LNCAP (cell line): ENCODE data around the gene TMPRSS11A.
A peak's percentile ranks its signal among the peaks of the same experiment; 100 is the strongest.

Experiments
- TF ChIP-seq, protein P1 (sequence below): fragments of 450-650 bp; IDR thresholded peaks from 2 replicates; pipeline ENCODE4 v1.5.1; 2017; ENCODE audit warnings: mild to moderate bottlenecking

TMPRSS11A gene

DNA sequence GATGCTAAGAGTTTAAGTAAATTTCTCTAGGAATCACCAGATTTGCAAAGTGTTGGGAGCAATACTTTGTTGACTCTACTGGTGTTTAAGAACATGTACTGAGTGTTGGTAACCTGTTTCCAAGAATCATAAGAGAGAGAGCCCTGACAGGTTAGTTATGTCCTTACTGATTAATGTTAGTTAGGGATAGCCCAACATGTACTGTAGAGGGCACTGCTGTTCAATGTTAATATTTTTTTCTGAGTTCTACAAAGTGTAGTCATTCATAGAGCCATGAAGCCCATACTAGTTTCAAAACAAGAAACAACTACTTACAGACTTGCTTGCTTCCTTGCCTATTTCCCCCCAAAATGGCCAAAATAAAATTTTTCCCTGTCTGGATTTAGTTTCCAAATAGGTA is 91.4 kb downstream of the TMPRSS11A start:
- TF ChIP-seq, protein P1, sequence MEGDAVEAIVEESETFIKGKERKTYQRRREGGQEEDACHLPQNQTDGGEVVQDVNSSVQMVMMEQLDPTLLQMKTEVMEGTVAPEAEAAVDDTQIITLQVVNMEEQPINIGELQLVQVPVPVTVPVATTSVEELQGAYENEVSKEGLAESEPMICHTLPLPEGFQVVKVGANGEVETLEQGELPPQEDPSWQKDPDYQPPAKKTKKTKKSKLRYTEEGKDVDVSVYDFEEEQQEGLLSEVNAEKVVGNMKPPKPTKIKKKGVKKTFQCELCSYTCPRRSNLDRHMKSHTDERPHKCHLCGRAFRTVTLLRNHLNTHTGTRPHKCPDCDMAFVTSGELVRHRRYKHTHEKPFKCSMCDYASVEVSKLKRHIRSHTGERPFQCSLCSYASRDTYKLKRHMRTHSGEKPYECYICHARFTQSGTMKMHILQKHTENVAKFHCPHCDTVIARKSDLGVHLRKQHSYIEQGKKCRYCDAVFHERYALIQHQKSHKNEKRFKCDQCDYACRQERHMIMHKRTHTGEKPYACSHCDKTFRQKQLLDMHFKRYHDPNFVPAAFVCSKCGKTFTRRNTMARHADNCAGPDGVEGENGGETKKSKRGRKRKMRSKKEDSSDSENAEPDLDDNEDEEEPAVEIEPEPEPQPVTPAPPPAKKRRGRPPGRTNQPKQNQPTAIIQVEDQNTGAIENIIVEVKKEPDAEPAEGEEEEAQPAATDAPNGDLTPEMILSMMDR = peak; percentile 68

DNA sequence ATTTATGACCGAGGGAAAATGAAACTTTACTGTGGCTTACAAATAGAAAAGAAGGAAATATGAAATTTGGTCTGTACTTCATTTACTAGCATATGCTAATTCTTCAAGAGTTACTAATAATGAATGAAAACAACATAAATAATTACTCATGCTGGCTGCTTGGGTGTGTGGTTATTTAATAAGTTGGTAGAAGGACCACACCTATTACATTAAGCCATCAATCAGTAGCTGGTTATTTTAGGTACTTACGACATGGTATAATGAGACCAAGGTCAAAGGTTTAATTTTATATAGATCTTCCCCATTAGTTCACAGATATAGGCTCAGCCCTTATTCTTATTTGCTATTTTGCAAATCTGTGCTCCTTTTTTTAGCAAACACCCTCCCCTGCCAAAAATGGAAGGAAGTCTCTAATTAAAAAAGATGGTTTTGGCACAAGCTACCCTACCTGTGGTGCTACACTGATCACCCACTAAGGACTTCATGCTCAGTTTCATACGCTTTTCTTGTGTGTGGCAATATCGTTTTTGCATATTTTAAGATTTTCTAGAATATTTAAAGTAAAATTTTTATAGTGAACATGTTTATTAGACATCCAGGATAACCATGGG is 93.6 kb downstream of the TMPRSS11A start:
- TF ChIP-seq, protein P1 = no peak

DNA sequence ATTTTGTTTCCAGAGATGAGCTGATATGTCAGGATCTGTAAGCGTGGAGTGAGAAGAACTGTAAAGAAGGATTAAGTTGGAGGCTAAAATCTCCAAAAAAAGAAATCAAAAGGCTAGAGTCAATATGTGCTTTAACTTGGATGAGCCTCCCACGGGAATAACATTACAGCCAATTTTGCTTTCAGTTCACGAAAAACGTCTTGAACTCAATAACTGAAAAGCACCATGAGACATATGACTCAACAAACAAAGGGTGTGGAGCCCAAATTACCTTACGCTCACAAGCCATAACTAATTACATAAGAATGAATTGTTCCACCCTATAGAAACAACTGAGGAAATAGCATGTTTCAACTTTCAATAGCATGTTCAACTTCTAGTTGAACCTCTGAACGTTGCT is 101.8 kb downstream of the TMPRSS11A start:
- TF ChIP-seq, protein P1 = no peak
